HG02870 (cell line): ENCODE results near the gene SH3RF3.

Source experiments
- ATAC-seq: cut with Tn5 transposase; IDR thresholded peaks from one replicate; pipeline ENCODE4 v1.9.1; 2021; ENCODE audit warnings: mild to moderate bottlenecking, moderate library complexity; ENCODE audit not compliant: unreplicated experiment

Gene SH3RF3

DNA sequence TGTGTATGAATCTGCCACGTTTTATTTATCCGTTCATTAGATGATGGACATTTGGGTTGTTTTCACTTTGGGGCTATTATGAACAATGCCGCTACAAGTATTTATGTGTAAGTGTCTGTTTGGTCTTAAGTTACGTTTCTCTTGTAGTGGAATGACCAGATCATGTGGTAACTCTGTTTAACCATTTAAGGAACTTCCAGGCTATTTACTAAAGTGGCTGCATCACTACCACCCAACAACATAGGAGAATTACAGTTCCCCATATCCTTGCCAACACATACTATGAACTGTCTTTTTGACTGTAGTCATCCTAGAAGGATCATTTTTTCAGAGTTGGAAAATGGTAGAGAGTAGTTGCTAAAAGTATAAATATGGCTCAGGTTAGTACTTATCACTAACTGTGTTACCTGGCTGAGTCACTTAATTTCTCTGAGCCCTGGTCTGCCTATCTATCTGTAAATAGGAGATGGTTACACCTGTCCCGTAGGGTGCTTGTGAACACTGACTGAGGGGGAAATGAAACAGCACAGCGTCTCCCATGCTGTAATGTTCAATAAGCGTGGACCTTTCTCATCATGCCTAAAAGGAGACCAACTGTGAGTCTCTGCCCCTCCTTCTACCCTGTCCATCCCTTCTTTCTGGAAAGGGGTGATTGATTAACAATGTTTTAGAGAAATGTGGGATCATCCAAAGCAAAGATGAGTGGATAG is 103.1 kb downstream of the SH3RF3 start:
- ATAC-seq: peak; percentile 74

DNA sequence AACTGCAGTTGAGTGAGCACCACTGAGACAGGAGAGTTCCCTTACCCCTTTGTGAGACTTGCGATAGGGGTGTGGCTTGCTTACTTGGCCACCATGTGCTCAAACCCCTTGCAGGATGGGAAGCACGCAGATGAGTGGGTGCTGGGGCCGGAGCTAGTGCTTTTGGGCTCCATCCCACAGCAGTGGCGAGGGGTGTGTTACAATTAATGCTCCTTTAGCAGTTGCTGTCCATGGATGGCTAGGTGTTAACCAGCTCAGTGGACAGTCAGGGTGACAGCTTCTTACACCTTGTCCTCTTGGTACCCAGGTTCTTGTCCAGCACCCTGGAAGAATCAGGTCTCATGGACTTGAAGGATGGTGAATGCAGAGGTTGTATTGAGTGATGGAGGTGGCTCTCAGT is 103.9 kb downstream of the SH3RF3 start:
- ATAC-seq: peak; percentile 22

DNA sequence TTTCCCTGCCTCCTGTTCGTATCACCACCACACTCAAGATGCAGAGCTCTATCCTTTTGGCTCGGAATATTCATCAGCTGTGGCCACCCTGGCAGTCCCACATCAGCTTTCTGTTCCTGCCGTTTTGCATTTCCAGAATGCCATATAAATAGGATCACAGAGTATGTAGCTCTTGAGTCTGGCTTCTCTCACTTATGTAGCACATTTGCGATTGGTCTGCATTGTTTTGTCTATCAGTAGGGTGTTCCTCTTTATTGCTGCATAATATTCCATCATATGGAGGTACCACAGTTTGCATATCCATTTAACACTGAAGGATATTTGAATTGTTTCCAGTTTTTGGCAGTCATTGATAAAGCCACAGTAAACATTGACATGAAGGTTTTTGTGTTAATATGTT is 104.6 kb downstream of the SH3RF3 start:
- ATAC-seq: no peak

DNA sequence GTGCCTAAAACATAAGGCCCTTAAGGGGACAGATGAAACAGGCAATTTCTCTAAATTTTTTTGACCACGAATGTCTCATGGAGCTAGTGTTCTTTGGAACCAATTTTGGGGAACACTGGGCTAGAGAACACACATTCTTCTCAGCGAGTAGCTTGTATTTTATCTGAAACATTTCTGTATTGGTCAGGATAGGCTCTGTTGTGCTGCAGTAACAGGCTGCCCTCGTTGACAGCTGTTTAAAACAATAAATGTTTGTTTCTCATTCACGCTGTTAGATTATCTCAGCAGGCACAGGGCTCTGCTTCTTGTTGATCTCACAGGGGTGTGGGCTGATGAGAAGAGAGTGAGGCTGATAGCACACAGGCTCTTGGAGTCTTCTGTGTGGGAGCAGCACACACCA is 105.3 kb downstream of the SH3RF3 start:
- ATAC-seq: no peak

DNA sequence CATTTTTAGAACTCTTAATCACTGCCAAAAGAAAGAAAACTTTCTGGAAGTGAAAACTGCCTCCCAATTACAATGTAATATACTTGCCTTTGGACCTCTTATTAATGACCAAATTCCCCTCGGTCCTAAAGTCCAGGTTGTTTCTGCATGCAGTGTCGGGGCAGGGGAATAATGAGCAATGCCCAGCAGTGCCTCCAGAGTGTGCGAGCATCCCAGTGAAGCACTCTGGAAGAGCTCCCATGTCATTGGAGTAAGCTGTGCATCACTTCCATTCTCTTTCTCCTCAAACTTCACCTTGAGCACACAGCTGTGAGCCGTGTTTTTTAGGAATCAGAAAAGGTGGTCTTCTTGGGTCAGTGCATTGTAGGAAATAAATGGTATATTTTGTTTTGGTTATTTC is 107.1 kb downstream of the SH3RF3 start:
- no peak for ATAC-seq

DNA sequence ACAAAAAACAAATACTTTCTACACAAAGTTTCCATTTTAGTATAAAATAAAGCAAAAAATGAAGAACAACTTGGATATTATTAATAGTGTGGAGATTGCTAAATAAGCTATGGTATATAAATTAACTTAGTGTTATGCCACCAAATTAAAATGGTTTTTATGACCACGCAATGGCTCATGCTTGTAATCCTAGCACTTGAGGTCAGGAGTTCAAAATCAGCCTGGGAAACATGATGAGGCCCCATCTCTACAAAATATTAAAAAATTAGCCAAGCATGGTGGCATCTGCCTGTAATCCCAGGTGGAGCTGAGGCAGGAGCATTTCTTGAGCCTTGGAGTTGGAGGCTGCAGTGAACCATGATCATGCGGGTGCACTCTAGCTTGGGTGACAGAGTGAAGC is 108.8 kb downstream of the SH3RF3 start:
- ATAC-seq: no peak

DNA sequence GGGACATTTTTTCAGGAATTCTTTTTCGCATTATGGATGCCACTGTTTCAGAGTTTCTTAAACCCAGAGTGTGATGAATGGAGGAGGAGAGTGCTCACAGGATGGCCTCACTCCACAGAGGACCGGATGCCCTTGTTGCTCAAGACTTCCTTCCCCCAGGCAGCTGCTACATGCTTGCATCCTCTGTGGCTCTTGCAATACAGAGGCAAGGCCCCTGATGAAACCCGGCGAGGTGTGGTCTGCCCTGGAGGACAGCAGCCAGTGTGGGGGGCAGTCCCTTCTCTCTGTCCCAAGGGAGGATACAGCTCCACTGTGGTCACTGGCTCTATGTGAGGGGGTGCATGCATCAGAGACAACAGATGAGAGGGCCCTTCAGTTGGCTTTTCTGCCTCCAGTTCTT is 109.6 kb downstream of the SH3RF3 start:
- peak; percentile 91 for ATAC-seq

DNA sequence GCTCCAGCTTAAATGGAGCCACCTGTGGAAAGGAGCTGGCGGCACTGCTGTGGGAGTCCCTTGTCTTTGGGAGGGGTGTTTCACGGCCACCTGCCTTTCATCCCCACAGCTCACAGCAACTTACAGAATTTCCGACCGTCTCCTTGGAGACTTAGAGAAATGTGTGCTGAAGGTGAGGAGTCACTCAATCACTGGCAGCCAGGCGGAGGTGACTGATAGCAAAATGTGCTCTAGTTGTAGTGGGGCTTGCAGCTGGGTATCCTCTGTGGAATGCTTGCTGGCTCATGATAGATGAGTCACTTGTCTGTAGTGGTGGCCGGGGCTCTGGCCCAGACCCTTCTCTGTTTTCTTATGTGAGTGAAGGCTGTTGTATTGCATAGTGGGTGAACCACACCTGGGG is 110.7 kb downstream of the SH3RF3 start:
- ATAC-seq: no peak

DNA sequence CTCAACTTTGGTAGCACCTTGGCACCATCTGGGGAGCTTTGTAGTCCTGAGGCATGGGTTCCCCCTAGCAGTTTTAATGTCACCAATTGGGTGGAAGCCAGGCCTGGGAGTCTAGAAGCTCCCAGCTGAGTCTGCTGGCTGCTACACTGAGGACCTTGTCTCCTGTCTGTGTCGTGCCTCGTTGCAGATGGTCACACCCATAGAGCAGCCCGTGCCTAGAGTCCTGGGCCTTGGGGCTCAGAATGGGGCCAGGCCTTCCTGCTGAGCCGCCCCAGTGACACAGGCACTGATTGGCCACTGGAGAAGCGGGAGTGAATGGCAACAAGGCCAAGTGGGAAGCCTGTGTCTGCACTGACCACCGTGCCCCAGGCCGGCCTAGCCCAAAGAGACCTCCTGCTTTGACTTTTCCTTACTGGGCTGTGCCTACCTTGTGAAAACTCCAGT is 113.2 kb downstream of the SH3RF3 start:
- ATAC-seq: no peak

DNA sequence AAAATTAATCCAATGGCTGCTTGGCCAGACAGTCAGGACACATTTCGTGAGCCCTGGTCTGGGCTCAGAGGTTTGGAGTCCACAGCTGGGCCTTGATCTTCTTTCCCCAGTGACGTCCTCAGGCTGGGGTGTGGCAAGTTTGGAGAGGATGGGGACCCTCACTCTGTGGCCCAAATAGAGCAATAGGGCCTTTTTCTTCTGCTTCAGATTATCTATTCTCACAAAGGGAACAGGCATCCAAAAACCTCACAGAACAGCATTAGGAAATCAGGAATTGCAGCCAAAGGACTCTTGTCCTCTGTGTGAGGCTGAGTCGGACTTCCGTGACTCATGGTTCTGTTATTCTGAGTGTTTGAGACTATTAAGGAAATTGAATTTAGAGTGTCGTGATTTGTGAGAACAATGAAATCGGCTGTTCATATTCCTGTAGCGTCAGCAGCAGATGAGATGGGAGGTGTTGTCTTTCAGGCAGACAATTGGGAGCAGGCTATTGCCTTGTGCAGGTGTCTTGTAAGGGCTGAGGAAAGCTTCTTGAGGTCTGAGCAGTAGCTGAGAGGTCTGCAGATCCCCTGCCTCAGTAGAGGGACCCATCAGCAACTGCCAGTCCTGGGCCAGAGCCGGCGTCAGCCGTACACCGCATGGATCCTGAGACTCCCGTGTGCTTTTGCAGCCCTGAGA is 113.8 kb downstream of the SH3RF3 start:
- no peak for ATAC-seq

DNA sequence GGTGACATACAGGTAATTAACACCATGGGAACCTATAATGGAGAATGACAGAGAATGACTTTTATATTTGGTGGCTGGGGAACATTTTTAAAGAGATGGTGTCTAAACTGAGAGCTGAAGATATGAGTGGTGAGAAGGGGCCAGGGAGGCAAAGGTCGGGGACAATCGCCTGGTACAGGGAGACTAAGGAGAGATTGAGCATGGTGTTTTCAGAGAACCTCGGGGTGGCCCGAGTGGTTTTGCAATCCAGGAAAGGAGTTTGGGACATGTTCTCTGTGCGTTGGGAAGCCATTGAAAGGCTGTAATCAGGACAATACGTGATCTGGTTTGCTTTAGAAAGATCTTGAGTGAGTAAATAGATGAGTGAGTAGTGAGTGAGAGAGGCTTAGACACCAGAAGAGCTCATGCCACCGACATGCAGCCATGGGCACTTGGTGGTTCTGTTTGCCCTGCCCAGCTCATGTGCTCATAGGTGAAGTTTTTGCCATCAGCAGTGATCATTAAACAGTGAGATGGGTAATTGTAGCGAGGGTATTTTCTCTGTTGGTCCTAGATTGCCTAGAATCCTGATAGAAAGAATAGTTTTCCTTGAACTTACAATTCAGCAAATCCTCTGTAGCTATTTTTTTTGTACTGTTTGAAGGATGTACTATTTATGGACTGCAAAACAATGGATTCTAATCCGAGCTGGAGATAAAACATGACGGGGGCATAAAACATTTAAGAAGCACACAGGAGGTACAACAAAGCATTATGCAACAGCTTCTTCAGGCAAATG is 114.7 kb downstream of the SH3RF3 start:
- no peak for ATAC-seq

DNA sequence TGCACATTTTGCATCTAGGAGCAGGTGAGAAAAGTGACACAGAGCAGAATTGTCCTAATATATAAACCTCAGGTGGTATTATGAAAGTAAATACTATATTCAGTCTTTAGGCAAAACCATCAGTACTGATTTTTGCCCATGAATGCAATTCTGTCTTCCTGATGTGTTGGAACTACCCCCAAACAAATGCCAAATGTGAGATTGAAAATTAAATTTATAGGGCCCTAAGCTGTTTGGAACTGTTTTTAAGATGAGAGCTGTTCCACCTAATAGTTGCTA is 115.2 kb downstream of the SH3RF3 start:
- no peak for ATAC-seq

DNA sequence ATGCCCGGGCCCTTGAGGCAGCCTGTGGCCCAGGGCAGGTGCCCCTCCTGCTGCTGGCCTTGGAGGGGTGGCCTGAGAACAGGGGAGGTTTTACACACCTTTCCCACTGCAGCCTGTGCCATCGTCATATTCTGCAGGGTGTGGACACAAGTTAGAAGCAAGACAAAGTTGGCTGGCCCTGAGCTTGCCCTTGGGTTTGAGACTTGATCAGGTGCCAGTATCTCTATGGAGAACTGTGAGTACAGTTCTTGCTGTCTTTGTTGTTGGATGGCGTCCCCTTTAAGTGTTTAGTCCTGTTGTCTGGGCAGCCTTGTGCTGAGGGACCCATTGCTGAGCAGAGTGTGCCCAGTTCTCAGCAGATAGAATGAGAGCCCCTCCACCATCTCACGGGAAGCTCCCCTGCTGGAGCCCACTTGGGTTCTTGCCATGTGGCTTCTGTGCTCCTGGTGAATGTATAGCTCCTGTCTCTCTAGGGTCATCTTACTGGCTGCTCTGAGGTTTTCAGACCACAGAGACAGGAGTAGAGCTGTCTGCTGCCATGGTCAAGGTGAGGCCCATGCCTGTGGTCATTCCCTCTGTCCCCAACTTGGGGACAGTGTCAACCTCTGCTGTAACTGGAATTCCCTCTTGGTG is 115.9 kb downstream of the SH3RF3 start:
- no peak for ATAC-seq

DNA sequence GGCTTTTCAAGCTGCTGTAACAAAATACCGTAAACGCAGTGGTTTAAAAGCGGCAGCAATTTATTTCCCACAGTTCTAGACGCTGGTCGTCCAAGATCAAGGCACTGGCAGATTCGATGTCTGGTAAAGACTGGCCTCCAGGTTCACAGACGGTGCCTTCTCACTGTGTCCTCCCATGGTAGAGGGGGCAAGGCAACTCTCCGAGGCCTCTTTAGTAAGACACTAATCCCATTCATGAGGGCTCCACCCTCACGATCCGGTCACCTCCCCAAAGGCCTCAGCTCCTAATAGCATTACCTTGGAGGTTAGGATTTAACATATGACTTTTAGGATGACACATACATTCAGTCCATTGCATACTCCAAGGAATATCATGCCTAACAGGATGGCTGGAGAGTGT is 117.2 kb downstream of the SH3RF3 start:
- no peak for ATAC-seq

DNA sequence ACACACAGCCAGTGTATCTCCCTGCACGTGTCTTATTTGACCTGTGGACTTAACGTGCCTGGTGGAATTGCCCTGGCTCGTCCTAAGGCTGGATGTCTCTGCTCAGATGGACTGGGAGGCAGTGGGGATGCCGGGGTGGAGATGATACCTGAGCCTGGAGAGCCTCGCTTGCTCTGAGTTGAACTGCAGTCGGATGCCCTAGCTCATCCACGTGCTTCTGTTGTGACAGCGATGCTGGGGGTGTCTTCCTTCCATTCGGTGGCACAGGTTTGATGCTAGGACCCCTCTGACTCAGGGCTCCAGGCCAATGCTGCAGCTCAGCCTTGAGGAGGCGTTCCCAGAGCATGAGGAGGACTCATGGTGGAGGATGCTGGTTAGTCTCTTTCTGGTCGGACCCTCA is 117.6 kb downstream of the SH3RF3 start:
- ATAC-seq: no peak

DNA sequence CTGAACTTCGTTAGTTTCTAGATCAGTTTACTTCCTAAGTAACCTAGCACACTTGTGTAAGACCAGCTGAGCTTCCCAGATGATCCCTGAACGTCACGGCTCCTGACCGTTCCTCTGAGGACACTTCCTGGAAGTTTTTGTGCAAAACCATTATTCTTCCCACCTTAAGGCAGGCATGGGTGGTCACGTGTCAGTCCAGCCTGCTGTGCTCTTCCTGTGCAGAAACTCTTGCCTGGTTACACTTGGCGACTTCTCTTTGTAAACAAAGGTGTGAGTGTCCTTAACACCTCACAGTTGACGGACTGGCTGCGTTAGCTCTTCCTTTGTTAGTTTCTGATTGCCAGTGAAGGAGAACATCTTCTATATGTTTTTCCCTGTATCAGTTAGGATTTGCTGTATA is 118.3 kb downstream of the SH3RF3 start:
- ATAC-seq: no peak

DNA sequence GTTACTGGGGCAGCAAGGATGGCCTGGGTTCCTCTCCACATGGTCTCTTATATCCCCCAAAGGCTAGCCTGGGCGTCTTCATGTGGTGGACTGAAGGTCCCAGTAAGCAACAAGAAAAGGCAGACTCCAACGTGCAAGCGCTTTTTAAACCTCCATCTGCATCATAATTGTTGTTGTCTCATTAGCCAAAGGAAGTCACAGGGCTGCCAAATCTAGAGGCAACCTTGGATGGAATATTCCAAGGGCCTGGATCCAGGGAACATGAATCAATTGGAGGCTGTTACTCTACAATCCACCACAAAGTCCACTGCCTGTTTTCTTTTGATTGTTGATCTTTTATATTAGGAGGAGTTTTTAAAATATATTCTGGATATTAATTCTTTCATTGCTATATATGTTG is 118.8 kb downstream of the SH3RF3 start:
- no peak for ATAC-seq

DNA sequence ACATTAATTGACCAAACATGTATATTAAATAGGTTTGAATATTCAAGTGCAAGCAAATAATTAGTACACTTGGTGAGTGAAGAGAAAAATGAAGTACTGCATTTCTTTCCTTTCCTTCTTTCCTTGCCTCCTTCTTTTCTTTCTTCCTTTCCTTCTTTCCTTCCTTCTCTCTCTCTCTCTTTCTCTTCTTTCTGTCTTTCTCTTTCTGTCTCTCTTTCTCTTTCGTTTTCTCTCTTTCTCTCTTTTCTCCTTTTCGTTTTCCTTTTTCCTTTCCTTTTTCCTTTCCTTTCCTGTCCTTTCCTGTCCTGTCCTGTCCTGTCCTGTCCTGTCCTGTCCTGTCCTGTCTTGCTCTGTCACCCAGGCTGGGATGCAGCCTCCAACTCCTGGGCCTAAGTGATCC is 119.6 kb downstream of the SH3RF3 start:
- ATAC-seq: no peak

DNA sequence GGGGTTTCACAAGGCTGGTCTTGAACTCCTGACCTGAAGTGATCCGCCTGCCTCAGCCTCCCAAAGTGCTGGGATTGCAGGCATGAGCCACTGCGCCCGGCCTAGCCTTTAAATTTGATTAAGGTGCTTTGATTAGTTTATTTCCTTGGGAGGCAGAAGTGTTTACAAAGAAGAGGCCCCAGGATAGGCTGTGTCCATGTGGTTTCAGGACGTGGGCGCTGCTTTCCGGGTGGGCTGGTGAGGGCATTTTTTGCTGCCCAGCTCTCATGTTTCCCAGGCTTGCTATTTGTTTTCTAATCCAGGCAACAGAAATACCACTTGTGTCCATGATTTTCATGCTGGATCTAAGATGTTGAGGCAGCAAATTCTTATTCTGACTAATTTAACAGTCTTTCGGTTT is 124.2 kb downstream of the SH3RF3 start:
- ATAC-seq: no peak

DNA sequence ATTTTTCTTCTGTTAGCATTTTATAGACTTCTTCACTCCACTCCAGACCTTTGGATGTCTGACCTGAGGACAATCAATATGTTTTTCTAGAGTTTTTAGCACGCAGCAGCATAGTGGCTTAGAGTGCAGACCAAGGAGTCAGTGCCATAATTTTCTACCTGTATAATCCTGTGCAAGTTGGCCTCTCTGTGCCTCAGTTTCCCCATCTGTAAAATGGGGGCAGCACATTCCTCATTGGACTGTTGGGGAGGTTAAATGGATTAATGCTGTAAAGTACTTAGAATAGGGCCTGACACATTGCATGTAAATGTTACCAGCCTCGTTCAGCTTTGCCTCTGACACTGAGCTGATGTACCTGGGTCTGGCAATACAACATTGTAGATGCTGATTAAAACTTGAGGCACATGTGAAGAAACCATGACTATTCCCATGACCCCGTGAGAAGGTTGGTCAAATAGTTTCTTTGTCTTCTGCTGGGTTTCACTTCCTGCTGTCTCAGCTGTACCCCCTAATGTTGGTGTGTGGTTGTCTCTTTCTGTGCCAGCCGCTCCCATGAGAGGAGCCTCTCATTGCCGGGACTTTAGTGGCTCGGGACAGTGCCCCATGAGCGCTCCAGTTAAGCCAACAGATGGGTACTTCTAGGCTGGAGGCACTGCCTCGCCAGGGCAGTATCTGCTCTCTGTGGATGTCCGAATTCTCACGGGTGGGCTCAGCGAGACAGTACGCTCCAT is 125.3 kb downstream of the SH3RF3 start:
- ATAC-seq: peak; percentile 60

DNA sequence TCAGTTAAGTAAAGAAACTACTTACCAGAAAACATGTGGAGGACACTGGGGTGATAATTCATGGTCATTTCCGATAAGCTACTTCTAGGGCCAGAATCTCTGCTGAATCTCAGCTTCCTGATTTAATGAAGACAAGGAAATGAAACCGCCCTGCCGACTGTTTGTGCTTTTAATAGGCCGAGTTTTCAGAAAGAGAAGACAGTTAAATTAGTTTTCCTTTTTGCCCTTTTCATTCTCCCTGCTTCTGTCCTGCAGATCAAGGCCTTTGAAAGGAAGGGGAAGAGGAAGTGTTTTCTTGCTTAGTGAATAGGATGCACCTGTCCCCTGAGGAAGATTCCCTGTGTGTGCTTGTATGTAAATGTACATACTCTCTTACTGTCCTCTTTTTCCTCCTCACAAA is 126.6 kb downstream of the SH3RF3 start:
- no peak for ATAC-seq
